CD4-positive, alpha-beta memory T cell (primary cell): ENCODE results near the gene DIP2B. TPM values are rescaled to one million over a fixed set of nuclear protein-coding genes. Genes with fewer than 3 reads are reported as not detected.

Source experiments
- CTCF ChIA-PET: fragments of 350-600 bp; sonication (Branson Sonifier 250); formaldehyde crosslinking; loops from one replicate; lab custom pipeline; 2021; ENCODE audit warnings: inconsistent platforms; ENCODE audit not compliant: partially characterized antibody; lab: Charles Lee
- POLR2A ChIA-PET: fragments of 350-600 bp; sonication (Branson Sonifier 250); formaldehyde crosslinking; loops from one replicate; lab custom pipeline; 2021; ENCODE audit not compliant: partially characterized antibody; lab: Charles Lee
- DNase-seq, 5 donors: peaks; one replicate each; pipeline versions ENCODE4 v3.0.0 to v3.0.0-alpha.2; 2020 to 2022; ENCODE audit warnings: mixed read lengths in 1 of 5
- H3K27ac ChIP-seq: one replicate; pipeline ENCODE4 v1.7.0; 2013; ENCODE audit warnings: low read depth, low read length
- H3K27me3 ChIP-seq: 2 replicates; pipeline ENCODE4 v1.7.0; 2013; ENCODE audit warnings: mild to moderate bottlenecking, low read length, moderate library complexity; ENCODE audit not compliant: insufficient read depth
- H3K36me3 ChIP-seq: 2 replicates; pipeline ENCODE4 v1.7.0; 2013; ENCODE audit warnings: mild to moderate bottlenecking, low read length, moderate library complexity; ENCODE audit not compliant: insufficient read depth
- H3K4me1 ChIP-seq: 2 replicates; pipeline ENCODE4 v1.7.0; 2013; ENCODE audit warnings: mild to moderate bottlenecking, low read length, moderate library complexity; ENCODE audit not compliant: insufficient read depth
- H3K4me3 ChIP-seq, 2 donors: one replicate each; pipeline ENCODE4 v1.7.0; 2013; ENCODE audit warnings: low read length in 2 of 2, mild to moderate bottlenecking in 1 of 2
- H3K9me3 ChIP-seq, 2 donors: one replicate each; pipeline ENCODE4 v1.7.0; 2013; ENCODE audit warnings: low read length in 2 of 2, control low read depth in 1 of 2; ENCODE audit not compliant: control insufficient read depth in 1 of 2
- H3K27ac Mint-ChIP-seq, 7 donors: one replicate each; pipeline ENCODE4 v1.8.0; 2020 to 2021; ENCODE audit warnings: mixed read lengths in 7 of 7, mild to moderate bottlenecking in 6 of 7, inconsistent platforms in 3 of 7, moderate library complexity in 3 of 7
- H3K27me3 Mint-ChIP-seq, 2 donors: one replicate each; pipeline ENCODE4 v1.8.0; 2020 to 2021; ENCODE audit warnings: mixed read lengths in 2 of 2
- H3K36me3 Mint-ChIP-seq, 2 donors: one replicate each; pipeline ENCODE4 v1.8.0; 2020 to 2021; ENCODE audit warnings: mixed read lengths in 2 of 2, inconsistent platforms in 1 of 2, mild to moderate bottlenecking in 1 of 2
- H3K4me1 Mint-ChIP-seq, 4 donors: one replicate each; pipeline ENCODE4 v1.8.0; 2020 to 2021; ENCODE audit warnings: mixed read lengths in 4 of 4, mild to moderate bottlenecking in 1 of 4
- H3K4me3 Mint-ChIP-seq, 8 donors: one replicate each; pipeline ENCODE4 v1.8.0; 2020 to 2021; ENCODE audit warnings: mixed read lengths in 8 of 8, mild to moderate bottlenecking in 7 of 8, moderate library complexity in 6 of 8, inconsistent platforms in 3 of 8
- H3K9me3 Mint-ChIP-seq, 8 donors: one replicate each; pipeline ENCODE4 v1.8.0; 2020 to 2021; ENCODE audit warnings: mixed read lengths in 8 of 8, mild to moderate bottlenecking in 5 of 8, inconsistent platforms in 3 of 8, moderate library complexity in 1 of 8
- intact Hi-C: fragments of 100-400 bp; cut with micrococcal nuclease; formaldehyde crosslinking; loops from one replicate; pipeline ENCODE4 v1.15.1; 2023
- polyA plus RNA-seq, 2 donors: library from polyadenylated mRNA; unstranded; fragments of 300-500 nt; fragmentation: Illumina TruSeq; gene quantifications; one replicate each; pipeline ENCODE4 v1.2.3, GENCODE V29; 2021
- total RNA-seq, 2 experiments: library from RNA; stranded (reverse); gene quantifications; one replicate each; pipeline ENCODE4 v1.2.3, GENCODE V29; 2021

The DIP2B gene
- total and polyA plus RNA-seq, 4 experiments from 2014 or later = 3.8 to 29.1 (median 20.0) TPM

DNA sequence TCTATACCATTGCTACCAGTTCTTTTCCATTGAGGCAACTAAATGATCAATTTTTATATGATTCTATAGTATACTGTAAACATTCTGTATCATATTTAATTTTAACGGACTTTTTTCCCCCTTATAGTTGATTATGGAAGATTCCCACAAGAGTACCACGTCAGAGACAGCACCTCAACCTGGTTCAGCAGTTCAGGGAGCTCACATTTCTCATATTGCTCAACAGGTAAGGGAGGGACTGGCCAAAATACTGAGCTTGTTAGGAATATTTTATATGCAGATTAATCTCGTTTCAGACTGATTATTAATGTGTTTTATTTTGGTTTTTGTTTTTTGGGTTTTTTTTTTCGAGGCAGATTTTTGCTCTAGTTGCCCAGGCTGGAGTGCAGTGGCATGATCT is 275.2 kb downstream of the DIP2B start:
- Histone ChIP-seq H3K9me3 (no peaks in the 10 kb centered on the region), H3K36me3 (peaks cover 10% of the 10 kb centered on the region), H3K4me3 (no peak overlapping the region), H3K27me3 (no peaks in the 10 kb centered on the region), H3K4me1 (peaks cover 8% of the 10 kb centered on the region), H3K27ac (no peak overlapping the region)
- no peaks in the 10 kb centered on the region for H3K9me3 Mint-ChIP-seq
- H3K27me3 Mint-ChIP-seq = no peaks in the 10 kb centered on the region
- CTCF ChIA-PET = interaction anchor here (1.3 kb wide), 1 partner anchor 15 kb away, joined by 5 read pairs; no protein-coding TSS in a partner anchor
- peaks cover 11 to 19% of the 10 kb centered on the region in 2 donors for H3K36me3 Mint-ChIP-seq
- POLR2A ChIA-PET = no interaction called here
- H3K4me3 Mint-ChIP-seq = no peak overlapping the region
- H3K4me1 Mint-ChIP-seq = peaks cover 21 to 32% (median 26%) of the 10 kb centered on the region in 4 donors
- H3K27ac Mint-ChIP-seq = peak overlapping the region in 1 of 7 donors; percentile 3
- DNase-seq = no peak
- intact Hi-C loops = no loop called here

DNA sequence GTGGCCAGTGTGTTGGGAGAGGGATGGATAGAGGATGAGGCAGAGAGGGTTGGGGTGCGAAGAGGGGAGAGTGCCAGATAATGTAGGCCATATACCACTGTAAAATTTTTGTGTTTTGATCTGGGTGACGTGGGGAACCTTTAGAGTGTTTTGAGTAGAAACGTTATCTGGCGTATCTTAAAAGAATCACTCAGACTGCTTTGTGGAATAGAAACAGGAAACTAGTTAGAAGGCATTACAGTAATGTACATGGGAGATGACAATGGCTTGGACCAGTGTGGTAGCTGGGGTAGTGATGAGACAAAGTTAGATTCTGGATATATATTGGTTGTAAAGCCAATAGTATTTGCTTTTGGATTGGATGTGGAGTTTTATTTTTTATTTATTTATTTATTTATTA is 279.7 kb downstream of the DIP2B start:
- Mint-ChIP-seq H3K27me3 (no peaks in the 10 kb centered on the region), H3K9me3 (peaks cover 0 to 6% (median 0%) of the 10 kb centered on the region in 8 donors), H3K4me1 (peaks cover 13 to 18% (median 15%) of the 10 kb centered on the region in 4 donors), H3K27ac (peak overlapping the region in 6 of 7 donors; percentile 39 to 55 (median 50)), H3K4me3 (peak overlapping the region in 3 of 8 donors; percentile 0 to 15 (median 4)), H3K36me3 (peaks cover 45 to 46% of the 10 kb centered on the region in 2 donors)
- intact Hi-C loops = no loop called here
- DNase-seq = peak in 2 of 5 donors; percentile 13 to 35
- POLR2A ChIA-PET = no interaction called here
- Histone ChIP-seq H3K27me3 (no peaks in the 10 kb centered on the region), H3K36me3 (peaks cover 10% of the 10 kb centered on the region), H3K4me3 (no peak overlapping the region), H3K9me3 (no peaks in the 10 kb centered on the region), H3K27ac (no peak overlapping the region), H3K4me1 (peaks cover 8% of the 10 kb centered on the region)
- CTCF ChIA-PET = no interaction called here

DNA sequence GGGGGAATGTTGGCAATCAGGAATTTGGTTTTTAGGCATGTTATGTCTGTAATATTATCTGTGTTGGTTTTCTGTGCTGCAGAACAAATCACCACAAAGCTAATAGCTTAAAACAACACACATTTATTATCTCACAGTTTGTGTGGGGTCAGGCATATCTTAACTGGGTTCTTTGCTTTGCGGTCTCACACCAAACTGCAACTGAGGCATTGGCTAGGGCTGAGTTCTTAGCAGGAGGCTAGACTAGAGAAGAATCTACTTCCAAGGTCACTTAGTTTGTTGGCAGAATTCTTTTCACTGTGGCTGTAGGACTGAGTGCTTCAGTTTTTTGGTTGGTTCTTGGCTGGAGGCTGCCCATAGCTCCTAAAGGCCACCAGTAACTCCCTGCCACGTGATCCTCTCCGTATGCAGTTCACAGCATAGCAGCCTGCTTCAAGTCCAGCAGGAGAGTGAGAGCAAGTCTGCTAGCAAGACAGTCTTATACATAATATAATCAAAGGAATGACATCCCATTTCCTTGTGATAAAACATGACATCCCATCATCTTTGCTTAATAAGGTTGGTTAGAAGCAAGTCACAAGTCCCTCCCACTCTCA is 280.7 kb downstream of the DIP2B start:
- POLR2A ChIA-PET = no interaction called here

DNA sequence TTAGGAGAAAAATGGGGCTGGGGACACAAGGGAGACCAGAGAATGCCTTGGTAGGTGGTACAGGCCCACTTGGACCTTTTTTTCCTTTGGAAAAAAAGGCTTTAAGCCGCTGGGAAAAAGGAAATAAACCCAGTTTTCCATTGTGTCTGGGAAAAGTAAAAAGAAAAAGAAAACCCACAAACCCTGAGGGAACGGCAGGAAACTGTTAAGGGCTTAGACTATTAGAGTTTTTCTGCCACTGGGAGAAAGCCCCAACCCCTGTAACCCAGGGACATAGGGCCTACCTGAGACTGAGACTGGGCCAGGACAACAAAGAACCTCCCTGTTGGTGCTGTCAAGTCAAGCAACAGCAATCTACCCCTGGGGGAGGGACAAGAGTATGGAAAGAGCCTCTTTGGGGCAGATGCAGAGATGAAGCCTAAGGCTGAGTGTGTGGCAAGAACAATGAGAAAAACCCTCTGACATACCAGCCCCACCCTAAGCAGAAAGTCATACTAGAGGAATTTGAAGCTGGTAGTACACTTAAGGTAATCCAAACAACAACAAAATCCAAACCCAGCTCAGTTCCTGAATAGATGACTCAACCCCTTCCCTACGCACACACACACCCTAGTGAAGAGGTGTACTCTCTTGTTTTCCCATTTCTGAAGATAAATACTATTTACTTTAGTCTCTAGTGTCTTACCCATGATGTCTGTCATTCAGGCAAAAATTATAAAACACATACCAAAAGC is 281.9 kb downstream of the DIP2B start:
- no peaks in the 10 kb centered on the region for H3K27me3 ChIP-seq
- Mint-ChIP-seq H3K27me3 (no peaks in the 10 kb centered on the region), H3K9me3 (peaks cover 0 to 6% (median 0%) of the 10 kb centered on the region in 8 donors), H3K27ac (peak overlapping the region in 5 of 7 donors; percentile 10 to 62 (median 57)), H3K36me3 (peaks cover 50 to 53% of the 10 kb centered on the region in 2 donors), H3K4me1 (peaks cover 22 to 29% (median 25%) of the 10 kb centered on the region in 4 donors), H3K4me3 (no peak overlapping the region)
- no peak for DNase-seq
- no peak overlapping the region for H3K27ac ChIP-seq
- peaks cover 8% of the 10 kb centered on the region for H3K4me1 ChIP-seq
- H3K4me3 ChIP-seq = no peak overlapping the region
- POLR2A ChIA-PET = interaction anchor here (1.2 kb wide), 2 partner anchors 23 to 31 kb away, joined by 3 read pairs; partner anchors contain the start of gene ATF1
- CTCF ChIA-PET = interaction anchor here (1.4 kb wide), 1 partner anchor 21 kb away, joined by 3 read pairs; no protein-coding TSS in a partner anchor
- H3K36me3 ChIP-seq = peaks cover 4% of the 10 kb centered on the region
- no peaks in the 10 kb centered on the region for H3K9me3 ChIP-seq
- intact Hi-C loops = no loop called here

More for the DNA sequence above, 280.7 kb downstream of the DIP2B start:
- Mint-ChIP-seq H3K36me3 (peaks cover 46 to 48% of the 10 kb centered on the region in 2 donors), H3K4me3 (no peak overlapping the region), H3K9me3 (peaks cover 0 to 6% (median 0%) of the 10 kb centered on the region in 8 donors), H3K4me1 (peaks cover 15 to 20% (median 16%) of the 10 kb centered on the region in 4 donors), H3K27me3 (no peaks in the 10 kb centered on the region), H3K27ac (peak overlapping the region in 1 of 7 donors; percentile 53)
- no peak for DNase-seq
- H3K36me3 ChIP-seq = peaks cover 10% of the 10 kb centered on the region
- H3K27ac ChIP-seq = no peak overlapping the region
- no peaks in the 10 kb centered on the region for H3K27me3 ChIP-seq
- H3K4me3 ChIP-seq = no peak overlapping the region
- peaks cover 8% of the 10 kb centered on the region for H3K4me1 ChIP-seq
- CTCF ChIA-PET = no interaction called here
- intact Hi-C loops = no loop called here
- no peaks in the 10 kb centered on the region for H3K9me3 ChIP-seq

DNA sequence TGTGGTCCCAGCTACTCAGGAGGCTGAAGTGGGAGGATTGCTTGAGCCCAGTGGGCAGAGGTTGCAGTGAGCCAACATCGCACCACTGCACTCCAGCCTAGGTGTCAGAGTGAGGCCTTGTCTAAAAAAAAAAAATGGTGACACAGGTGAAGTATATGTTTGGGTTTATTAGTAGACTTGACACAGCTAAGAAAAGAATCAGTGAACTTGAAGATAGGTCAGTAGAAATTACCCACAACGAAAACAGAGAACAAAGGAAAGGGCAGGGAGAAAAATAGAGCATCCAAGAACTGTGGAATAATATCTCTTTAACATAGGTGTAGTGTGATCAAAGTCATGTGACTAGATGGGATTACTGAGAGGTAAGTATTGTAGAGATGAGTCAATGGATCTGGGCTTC is 282.8 kb downstream of the DIP2B start:
- no peak overlapping the region for H3K4me3 ChIP-seq
- no peaks in the 10 kb centered on the region for H3K27me3 Mint-ChIP-seq
- H3K9me3 ChIP-seq = no peaks in the 10 kb centered on the region
- H3K27me3 ChIP-seq = no peaks in the 10 kb centered on the region
- ChIA-PET CTCF (interaction anchor here (1.4 kb wide), 1 partner anchor 22 kb away, joined by 3 read pairs; no protein-coding TSS in a partner anchor), POLR2A (interaction anchor here (0.7 to 1.2 kb wide), 3 partner anchors 13 to 30 kb away, joined by 3 read pairs; partner anchors contain the start of gene ATF1)
- intact Hi-C loops = no loop called here
- H3K4me3 Mint-ChIP-seq = no peak overlapping the region
- H3K27ac Mint-ChIP-seq = peak overlapping the region in 1 of 7 donors; percentile 48
- H3K4me1 Mint-ChIP-seq = peaks cover 22 to 30% (median 28%) of the 10 kb centered on the region in 4 donors
- H3K36me3 Mint-ChIP-seq = peaks cover 49% of the 10 kb centered on the region in 2 donors
- peaks cover 8% of the 10 kb centered on the region for H3K4me1 ChIP-seq
- DNase-seq = no peak
- no peak overlapping the region for H3K27ac ChIP-seq
- H3K9me3 Mint-ChIP-seq = peaks cover 0 to 6% (median 0%) of the 10 kb centered on the region in 8 donors
- no peaks in the 10 kb centered on the region for H3K36me3 ChIP-seq

DNA sequence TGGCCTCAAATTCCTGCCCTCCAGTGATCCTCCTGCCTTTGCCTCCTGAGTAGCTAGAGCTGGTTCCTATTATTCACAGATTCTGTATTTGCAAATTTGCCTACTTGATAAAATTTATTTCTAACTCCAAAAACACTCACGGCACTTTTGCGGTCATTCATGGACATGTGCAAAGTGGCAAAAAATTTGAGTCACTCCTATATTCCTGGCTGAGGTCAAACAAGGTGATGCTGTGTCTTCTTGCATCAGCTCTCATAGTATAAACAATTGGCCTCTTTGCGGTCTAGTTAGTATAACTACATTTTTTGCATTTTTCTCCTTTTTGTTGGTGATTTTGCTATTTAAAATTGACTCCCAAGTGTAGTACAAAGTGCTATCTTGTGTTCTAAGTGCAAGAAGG is 283.8 kb downstream of the DIP2B start:
- ChIA-PET CTCF (no interaction called here), POLR2A (no interaction called here)
- no peak overlapping the region for H3K4me3 ChIP-seq
- H3K36me3 ChIP-seq = no peaks in the 10 kb centered on the region
- H3K27ac ChIP-seq = no peak overlapping the region
- Mint-ChIP-seq H3K27me3 (no peaks in the 10 kb centered on the region), H3K4me3 (no peak overlapping the region), H3K27ac (no peak overlapping the region), H3K36me3 (peaks cover 49% of the 10 kb centered on the region in 2 donors), H3K9me3 (peaks cover 0 to 6% (median 0%) of the 10 kb centered on the region in 8 donors), H3K4me1 (peaks cover 22 to 30% (median 28%) of the 10 kb centered on the region in 4 donors)
- H3K4me1 ChIP-seq = peaks cover 8% of the 10 kb centered on the region
- intact Hi-C loops = no loop called here
- no peaks in the 10 kb centered on the region for H3K9me3 ChIP-seq
- DNase-seq = no peak
- H3K27me3 ChIP-seq = no peaks in the 10 kb centered on the region

DNA sequence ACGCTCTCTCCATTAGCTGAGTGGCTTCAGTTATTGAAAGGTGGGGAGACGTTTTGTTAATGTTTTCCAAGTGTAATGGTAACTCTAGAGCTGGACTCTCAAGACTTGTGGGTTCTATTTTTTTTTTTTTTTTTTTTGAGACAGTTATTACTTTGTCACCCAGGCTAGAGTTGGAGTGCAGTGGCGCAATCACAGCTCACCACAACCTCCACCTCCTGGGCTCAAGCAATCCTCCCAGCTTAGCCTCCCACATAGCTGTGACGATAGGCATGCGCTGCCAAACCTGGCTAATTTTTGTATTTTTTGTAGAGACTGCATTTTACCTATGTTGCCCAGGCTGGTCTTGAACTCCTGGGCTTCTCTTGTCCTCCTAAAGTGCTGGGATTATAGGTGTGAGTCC is 285.3 kb downstream of the DIP2B start:
- no peaks in the 10 kb centered on the region for H3K9me3 ChIP-seq
- POLR2A ChIA-PET = interaction anchor here (1.0 kb wide), 1 partner anchor 25 kb away, joined by 4 read pairs; no protein-coding TSS in a partner anchor
- no peak overlapping the region for H3K4me3 ChIP-seq
- H3K4me1 ChIP-seq = no peaks in the 10 kb centered on the region
- Mint-ChIP-seq H3K27me3 (no peaks in the 10 kb centered on the region), H3K9me3 (peaks cover 0 to 6% (median 0%) of the 10 kb centered on the region in 8 donors), H3K36me3 (peaks cover 44 to 46% of the 10 kb centered on the region in 2 donors), H3K4me3 (no peak overlapping the region), H3K27ac (peak overlapping the region in 1 of 7 donors; percentile 59), H3K4me1 (peaks cover 14 to 25% (median 21%) of the 10 kb centered on the region in 4 donors)
- CTCF ChIA-PET = interaction anchor here (1.7 kb wide), 1 partner anchor 25 kb away, joined by 9 read pairs; no protein-coding TSS in a partner anchor
- H3K36me3 ChIP-seq = no peaks in the 10 kb centered on the region
- H3K27me3 ChIP-seq = no peaks in the 10 kb centered on the region
- intact Hi-C loops = no loop called here
- DNase-seq = no peak
- no peak overlapping the region for H3K27ac ChIP-seq
